ENCODE data around the gene FANCC.

- TF ChIP-seq, protein P1, sequence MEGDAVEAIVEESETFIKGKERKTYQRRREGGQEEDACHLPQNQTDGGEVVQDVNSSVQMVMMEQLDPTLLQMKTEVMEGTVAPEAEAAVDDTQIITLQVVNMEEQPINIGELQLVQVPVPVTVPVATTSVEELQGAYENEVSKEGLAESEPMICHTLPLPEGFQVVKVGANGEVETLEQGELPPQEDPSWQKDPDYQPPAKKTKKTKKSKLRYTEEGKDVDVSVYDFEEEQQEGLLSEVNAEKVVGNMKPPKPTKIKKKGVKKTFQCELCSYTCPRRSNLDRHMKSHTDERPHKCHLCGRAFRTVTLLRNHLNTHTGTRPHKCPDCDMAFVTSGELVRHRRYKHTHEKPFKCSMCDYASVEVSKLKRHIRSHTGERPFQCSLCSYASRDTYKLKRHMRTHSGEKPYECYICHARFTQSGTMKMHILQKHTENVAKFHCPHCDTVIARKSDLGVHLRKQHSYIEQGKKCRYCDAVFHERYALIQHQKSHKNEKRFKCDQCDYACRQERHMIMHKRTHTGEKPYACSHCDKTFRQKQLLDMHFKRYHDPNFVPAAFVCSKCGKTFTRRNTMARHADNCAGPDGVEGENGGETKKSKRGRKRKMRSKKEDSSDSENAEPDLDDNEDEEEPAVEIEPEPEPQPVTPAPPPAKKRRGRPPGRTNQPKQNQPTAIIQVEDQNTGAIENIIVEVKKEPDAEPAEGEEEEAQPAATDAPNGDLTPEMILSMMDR (IDR thresholded peaks at IDR 0.05), result no peak
- TF ChIP-seq POLR2A (IDR thresholded peaks at IDR 0.05) (no peak), EP300 (IDR thresholded peaks at IDR 0.05) (no peak)
Measured at GRCh38 chr9:95067057-95067456, 250.5 kb downstream of the FANCC start.
